Peyer's patch (tissue), 4 donors: ENCODE measurements around the gene ZC3H7B.

Source experiments
- CTCF ChIP-seq, 6 experiments: fragments of 450-650 bp in 4 of 6; fragments of 200-600 bp in 2 of 6; sonication (generic) in 1 of 6; IDR thresholded peaks; one replicate each; pipeline ENCODE4 v1.5.1; 2017 to 2019; ENCODE audit warnings: antibody characterized with exemption in 6 of 6, mild to moderate bottlenecking in 3 of 6, moderate library complexity in 1 of 6
- POLR2A ChIP-seq, 2 donors: fragments of 450-650 bp; IDR thresholded peaks; one replicate each; pipeline ENCODE4 v1.5.1; 2017; ENCODE audit warnings: antibody characterized with exemption in 2 of 2, mild to moderate bottlenecking in 2 of 2, moderate library complexity in 2 of 2

GRCh38 chr22:41407433-41407832 is 106.1 kb downstream of the ZC3H7B start:
- TF ChIP-seq CTCF (IDR thresholded peaks at IDR 0.05) (no peak), POLR2A (IDR thresholded peaks at IDR 0.05) (no peak)
